HPDE6-E6E7 (cell line): ENCODE data around the gene MATN4.

Experiments used
- DNase-seq: peaks from one replicate; pipeline ENCODE4 v3.0.0; 2011; ENCODE audit warnings: missing footprints; ENCODE audit errors: extremely low spot score

Gene MATN4

DNA sequence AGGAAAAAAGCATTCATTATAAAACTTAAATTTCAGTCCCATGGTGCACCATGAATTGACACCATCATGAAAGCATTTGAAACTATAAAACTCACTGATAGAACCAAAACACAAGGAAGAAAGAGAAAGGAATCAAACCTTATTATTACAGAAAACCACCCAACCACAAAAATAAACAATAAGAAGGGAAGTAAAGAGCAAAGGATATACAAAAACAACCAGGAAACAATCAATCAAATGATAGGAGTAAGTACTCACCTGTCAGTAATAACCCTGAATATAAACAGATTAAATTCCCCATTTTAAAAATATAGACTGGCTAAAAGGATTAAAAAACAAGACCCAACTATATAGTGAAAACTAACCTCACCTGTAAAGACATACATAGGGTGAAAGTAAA is 59.5 kb downstream of the MATN4 start:
- no peak for DNase-seq

DNA sequence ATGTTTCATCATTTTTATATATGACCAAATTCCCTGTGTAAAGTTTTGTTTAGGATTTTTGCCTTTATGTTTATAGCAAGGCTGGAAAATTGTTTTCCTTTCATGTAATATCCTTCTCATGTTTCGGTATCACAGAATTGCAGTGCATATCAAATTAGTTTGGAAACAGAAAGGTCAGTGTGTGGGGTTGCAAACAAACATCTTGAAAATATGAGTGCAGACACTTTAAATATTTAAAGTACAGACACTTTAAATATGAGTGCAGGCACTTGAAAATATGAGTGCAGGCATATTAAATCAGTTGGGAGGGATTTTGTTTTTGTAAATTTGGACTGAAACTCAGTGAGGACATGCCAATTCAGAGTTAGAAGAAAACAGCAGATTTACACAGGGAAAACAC is 60.2 kb downstream of the MATN4 start:
- no peak for DNase-seq

DNA sequence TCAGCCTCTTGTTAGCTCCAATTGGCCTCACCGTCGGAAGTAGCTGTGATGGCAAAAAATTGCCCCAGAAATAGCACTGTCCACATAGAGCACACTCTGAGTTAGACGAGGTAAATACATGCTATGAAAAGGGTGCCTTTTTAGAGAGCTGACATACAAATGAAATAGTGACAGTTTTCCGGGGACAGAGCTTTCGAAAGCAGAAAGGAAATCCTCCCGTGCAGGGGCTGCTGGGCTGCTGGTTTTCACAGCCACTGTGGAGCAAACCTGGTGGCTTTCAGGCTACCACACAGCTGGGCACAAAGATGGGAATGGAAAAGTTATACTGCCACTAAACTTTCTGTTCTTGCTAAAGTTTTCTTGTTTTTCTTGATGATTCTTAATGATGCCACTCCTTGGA is 62.0 kb downstream of the MATN4 start:
- no peak for DNase-seq
